Lower lobe of right lung (tissue), 2 donors: ENCODE measurements around the gene SLC8A3. TPM values are rescaled to one million over a fixed set of nuclear protein-coding genes. Genes with fewer than 3 reads are reported as not detected.

ENCODE experiments used
- ATAC-seq, 2 donors: fragments of 200-7000 bp; cut with Tn5 transposase; one replicate each; pipeline ENCODE4 v1.9.1; 2020 to 2022; ENCODE audit warnings: mild to moderate bottlenecking in 2 of 2, moderate library complexity in 2 of 2
- DNase-seq: peaks from one replicate; pipeline ENCODE4 v3.0.0-alpha.2; 2020
- H3K27ac ChIP-seq: fragments of 200-600 bp; one replicate; pipeline ENCODE4 v1.8.0; 2022
- H3K27me3 ChIP-seq: fragments of 200-600 bp; one replicate; pipeline ENCODE4 v1.8.0; 2022; ENCODE audit warnings: low read depth
- H3K36me3 ChIP-seq: fragments of 200-600 bp; one replicate; pipeline ENCODE4 v1.8.0; 2022; ENCODE audit warnings: mild to moderate bottlenecking
- H3K4me1 ChIP-seq: fragments of 200-600 bp; one replicate; pipeline ENCODE4 v1.8.0; 2022
- H3K4me3 ChIP-seq: fragments of 200-600 bp; one replicate; pipeline ENCODE4 v1.8.0; 2022; ENCODE audit warnings: mild to moderate bottlenecking
- H3K9me3 ChIP-seq: fragments of 200-600 bp; one replicate; pipeline ENCODE4 v1.8.0; 2022
- CTCF ChIP-seq: fragments of 200-600 bp; IDR thresholded peaks from one replicate; pipeline ENCODE4 v1.8.0; 2022; ENCODE audit warnings: antibody characterized with exemption, mild to moderate bottlenecking
- intact Hi-C: fragments of 100-400 bp; cut with DNase I; formaldehyde crosslinking; loops from one replicate; pipeline ENCODE4 v1.11.0; 2022
- total RNA-seq: library from RNA; stranded (reverse); fragmentation: NEBNext Ultra II Directional; extraction: Animal tissue kit (Norgen Biotek cat#: 25700); gene quantifications from one replicate; pipeline ENCODE4 v1.2.1, GENCODE V29; 2021
- donor health status: DM: no; HTN: yes; CAD: no; lungs with severe emphysema.

Gene SLC8A3
- total RNA-seq, 1 donor from 2014 or later, result 1.9 TPM

- no peak for ATAC-seq
Observed at GRCh38 chr14:70080076-70080475, 108.7 kb downstream of the SLC8A3 start.

GRCh38 chr14:70078329-70078728 is 110.4 kb downstream of the SLC8A3 start:
- H3K27ac ChIP-seq, result no peak overlapping the region
- TF ChIP-seq CTCF, result no peak
- H3K27me3 ChIP-seq, result peaks cover 6% of the 10 kb centered on the region
- intact Hi-C loops, result no loop called here
- no peaks in the 10 kb centered on the region for H3K36me3 ChIP-seq
- H3K4me3 ChIP-seq, result no peak overlapping the region
- no peaks in the 10 kb centered on the region for H3K4me1 ChIP-seq
- H3K9me3 ChIP-seq, result no peaks in the 10 kb centered on the region
- ATAC-seq (no peak), DNase-seq (no peak)

More at GRCh38 chr14:70080076-70080475, 108.7 kb downstream of the SLC8A3 start:
- no peak for DNase-seq
- H3K27ac ChIP-seq, result no peak overlapping the region
- no peaks in the 10 kb centered on the region for H3K36me3 ChIP-seq
- no peak for TF ChIP-seq CTCF
- H3K4me1 ChIP-seq, result no peaks in the 10 kb centered on the region
- H3K27me3 ChIP-seq, result peaks cover 6% of the 10 kb centered on the region
- no peaks in the 10 kb centered on the region for H3K9me3 ChIP-seq
- intact Hi-C loops, result no loop called here
- H3K4me3 ChIP-seq, result no peak overlapping the region

GRCh38 chr14:70077720-70078119 is 111.0 kb downstream of the SLC8A3 start:
- Histone ChIP-seq H3K27me3 (peaks cover 6% of the 10 kb centered on the region), H3K27ac (no peak overlapping the region)
- ATAC-seq, result no peak

GRCh38 chr14:70077005-70077404 is 111.7 kb downstream of the SLC8A3 start:
- DNase-seq (no peak), ATAC-seq (no peak)
- TF ChIP-seq CTCF, result no peak
- Histone ChIP-seq H3K36me3 (no peaks in the 10 kb centered on the region), H3K27me3 (peaks cover 6% of the 10 kb centered on the region), H3K9me3 (no peaks in the 10 kb centered on the region), H3K4me1 (no peaks in the 10 kb centered on the region), H3K4me3 (no peak overlapping the region), H3K27ac (no peak overlapping the region)
- intact Hi-C loops, result no loop called here

More at GRCh38 chr14:70077720-70078119, 111.0 kb downstream of the SLC8A3 start:
- Histone ChIP-seq H3K9me3 (no peaks in the 10 kb centered on the region), H3K4me3 (no peak overlapping the region), H3K4me1 (no peaks in the 10 kb centered on the region), H3K36me3 (no peaks in the 10 kb centered on the region)
- no peak for TF ChIP-seq CTCF
- intact Hi-C loops, result no loop called here
- DNase-seq, result no peak

GRCh38 chr14:70073924-70074566 is 114.7 kb downstream of the SLC8A3 start:
- peak; percentile 71 to 88 for ATAC-seq
- Histone ChIP-seq H3K4me3 (no peak overlapping the region), H3K27ac (no peak overlapping the region), H3K36me3 (no peaks in the 10 kb centered on the region), H3K27me3 (peaks cover 6% of the 10 kb centered on the region), H3K9me3 (no peaks in the 10 kb centered on the region), H3K4me1 (no peaks in the 10 kb centered on the region)
- DNase-seq, result peak; percentile 73
- intact Hi-C loops, result no loop called here
- peak; percentile 78 for TF ChIP-seq CTCF
